T-helper 1 cell treated with Interleukin-12 subunit alpha and Interleukin-12 subunit beta and Interleukin-4 antibody, amounts not matched to agents 30 μg/mL and 1 μg/mL, for 36 hours (primary cell): Measurements from ENCODE around the gene ACTN2.
A peak's percentile ranks its signal among the peaks of the same experiment; 100 is the strongest.
"Not testable (repeated sequence)": the region's sequence is repeated elsewhere in the genome, so short reads cannot be mapped to it uniquely, and the experiment has no call there.

ENCODE experiments used
- H3K27ac Mint-ChIP-seq: one replicate; pipeline ENCODE4 v1.8.0; 2021; ENCODE audit warnings: mild to moderate bottlenecking, mixed read lengths
- H3K27me3 Mint-ChIP-seq: one replicate; pipeline ENCODE4 v1.8.0; 2021; ENCODE audit warnings: low read depth, mixed read lengths
- H3K36me3 Mint-ChIP-seq: one replicate; pipeline ENCODE4 v1.8.0; 2021; ENCODE audit warnings: low read depth, mixed read lengths
- H3K4me1 Mint-ChIP-seq: one replicate; pipeline ENCODE4 v1.8.0; 2021; ENCODE audit warnings: low read depth, mixed read lengths
- H3K4me3 Mint-ChIP-seq: one replicate; pipeline ENCODE4 v1.8.0; 2021; ENCODE audit warnings: mild to moderate bottlenecking, moderate library complexity, mixed read lengths
- H3K9me3 Mint-ChIP-seq: one replicate; pipeline ENCODE4 v1.8.0; 2021; ENCODE audit warnings: mixed read lengths

Gene ACTN2

GRCh38 chr1:236685917-236686814, at the start of gene ACTN2:
Gene ACTN2 (plus strand): TSS chr1:236686499. CDS start chr1:236686674, 175 bp downstream.
- H3K27ac Mint-ChIP-seq, result peak within 1 kb of the TSS; percentile 42
- H3K9me3 Mint-ChIP-seq, result no peaks in the 10 kb centered on the region
- H3K36me3 Mint-ChIP-seq, result peaks cover 1% of the 10 kb centered on the region
- H3K4me3 Mint-ChIP-seq, result peak within 1 kb of the TSS; percentile 80
- peaks cover 9% of the 10 kb centered on the region for H3K4me1 Mint-ChIP-seq
- H3K27me3 Mint-ChIP-seq, result peaks cover 42% of the 10 kb centered on the region

GRCh38 chr1:236638945-236639344, 47.4 kb upstream of the ACTN2 start:
- no peaks in the 10 kb centered on the region for H3K4me1 Mint-ChIP-seq
- H3K9me3 Mint-ChIP-seq, result no peaks in the 10 kb centered on the region
- H3K4me3 Mint-ChIP-seq, result no peak overlapping the region
- H3K27ac Mint-ChIP-seq, result no peak overlapping the region
- no peaks in the 10 kb centered on the region for H3K27me3 Mint-ChIP-seq
- H3K36me3 Mint-ChIP-seq, result no peaks in the 10 kb centered on the region

GRCh38 chr1:236639686-236640085, 46.6 kb upstream of the ACTN2 start:
- Mint-ChIP-seq H3K27ac (no peak overlapping the region), H3K4me3 (no peak overlapping the region), H3K36me3 (no peaks in the 10 kb centered on the region), H3K27me3 (no peaks in the 10 kb centered on the region), H3K9me3 (no peaks in the 10 kb centered on the region), H3K4me1 (no peaks in the 10 kb centered on the region)

GRCh38 chr1:236642763-236643162, 43.5 kb upstream of the ACTN2 start:
- no peak overlapping the region for H3K27ac Mint-ChIP-seq
- H3K27me3 Mint-ChIP-seq, result no peaks in the 10 kb centered on the region
- no peak overlapping the region for H3K4me3 Mint-ChIP-seq
- no peaks in the 10 kb centered on the region for H3K9me3 Mint-ChIP-seq
- H3K4me1 Mint-ChIP-seq, result no peaks in the 10 kb centered on the region
- H3K36me3 Mint-ChIP-seq, result no peaks in the 10 kb centered on the region

- no peaks in the 10 kb centered on the region for H3K9me3 Mint-ChIP-seq
- no peaks in the 10 kb centered on the region for H3K36me3 Mint-ChIP-seq
- no peaks in the 10 kb centered on the region for H3K4me1 Mint-ChIP-seq
- peaks cover 4% of the 10 kb centered on the region for H3K27me3 Mint-ChIP-seq
- H3K27ac Mint-ChIP-seq, result no peak overlapping the region
- no peak overlapping the region for H3K4me3 Mint-ChIP-seq
Observed at GRCh38 chr1:236645016-236645680, 41.2 kb upstream of the ACTN2 start.

- H3K9me3 Mint-ChIP-seq, result no peaks in the 10 kb centered on the region
- no peak overlapping the region for H3K27ac Mint-ChIP-seq
- no peaks in the 10 kb centered on the region for H3K4me1 Mint-ChIP-seq
- no peak overlapping the region for H3K4me3 Mint-ChIP-seq
- peaks cover 4% of the 10 kb centered on the region for H3K27me3 Mint-ChIP-seq
- no peaks in the 10 kb centered on the region for H3K36me3 Mint-ChIP-seq
Observed at GRCh38 chr1:236654511-236654910, 31.8 kb upstream of the ACTN2 start.

- H3K4me3 Mint-ChIP-seq, result no peak overlapping the region
- H3K36me3 Mint-ChIP-seq, result no peaks in the 10 kb centered on the region
- no peak overlapping the region for H3K27ac Mint-ChIP-seq
Observed at GRCh38 chr1:236654957-236655356, 31.3 kb upstream of the ACTN2 start.

GRCh38 chr1:236657398-236657797, 28.9 kb upstream of the ACTN2 start:
- Mint-ChIP-seq H3K9me3 (no peaks in the 10 kb centered on the region), H3K27ac (no peak overlapping the region), H3K4me1 (no peaks in the 10 kb centered on the region), H3K36me3 (no peaks in the 10 kb centered on the region), H3K27me3 (peaks cover 4% of the 10 kb centered on the region), H3K4me3 (no peak overlapping the region)

More at GRCh38 chr1:236654957-236655356, 31.3 kb upstream of the ACTN2 start:
- no peaks in the 10 kb centered on the region for H3K9me3 Mint-ChIP-seq
- no peaks in the 10 kb centered on the region for H3K4me1 Mint-ChIP-seq
- peaks cover 4% of the 10 kb centered on the region for H3K27me3 Mint-ChIP-seq

- no peaks in the 10 kb centered on the region for H3K36me3 Mint-ChIP-seq
- peaks cover 6% of the 10 kb centered on the region for H3K4me1 Mint-ChIP-seq
- H3K27me3 Mint-ChIP-seq, result peaks cover under 1% of the 10 kb centered on the region
- H3K9me3 Mint-ChIP-seq, result no peaks in the 10 kb centered on the region
- no peak overlapping the region for H3K27ac Mint-ChIP-seq
- no peak overlapping the region for H3K4me3 Mint-ChIP-seq
Observed at GRCh38 chr1:236659792-236660587, 26.3 kb upstream of the ACTN2 start.

GRCh38 chr1:236663934-236664333, 22.4 kb upstream of the ACTN2 start:
- Mint-ChIP-seq H3K27ac (no peak overlapping the region), H3K4me1 (peaks cover 6% of the 10 kb centered on the region), H3K9me3 (no peaks in the 10 kb centered on the region), H3K27me3 (no peaks in the 10 kb centered on the region), H3K4me3 (no peak overlapping the region), H3K36me3 (no peaks in the 10 kb centered on the region)

GRCh38 chr1:236668909-236669308, 17.4 kb upstream of the ACTN2 start:
- not testable (repeated sequence) for H3K36me3 Mint-ChIP-seq, H3K9me3 Mint-ChIP-seq, H3K27ac Mint-ChIP-seq, H3K27me3 Mint-ChIP-seq, H3K4me3 Mint-ChIP-seq, H3K4me1 Mint-ChIP-seq

GRCh38 chr1:236670060-236670459, 16.2 kb upstream of the ACTN2 start:
- peaks cover 11% of the 10 kb centered on the region for H3K27me3 Mint-ChIP-seq

GRCh38 chr1:236673289-236673919, 12.9 kb upstream of the ACTN2 start:
- no peaks in the 10 kb centered on the region for H3K36me3 Mint-ChIP-seq
- H3K27ac Mint-ChIP-seq, result no peak overlapping the region
- H3K4me3 Mint-ChIP-seq, result no peak overlapping the region
- no peaks in the 10 kb centered on the region for H3K4me1 Mint-ChIP-seq
- H3K27me3 Mint-ChIP-seq, result peaks cover 16% of the 10 kb centered on the region
- no peaks in the 10 kb centered on the region for H3K9me3 Mint-ChIP-seq

More at GRCh38 chr1:236670060-236670459, 16.2 kb upstream of the ACTN2 start:
- H3K4me3 Mint-ChIP-seq, result no peak overlapping the region
- no peaks in the 10 kb centered on the region for H3K36me3 Mint-ChIP-seq
- H3K4me1 Mint-ChIP-seq, result no peaks in the 10 kb centered on the region
- H3K9me3 Mint-ChIP-seq, result no peaks in the 10 kb centered on the region
- no peak overlapping the region for H3K27ac Mint-ChIP-seq

GRCh38 chr1:236677641-236678235, 8.6 kb upstream of the ACTN2 start:
- Mint-ChIP-seq H3K27me3 (peaks cover 28% of the 10 kb centered on the region), H3K4me3 (no peak overlapping the region), H3K4me1 (no peaks in the 10 kb centered on the region), H3K27ac (no peak overlapping the region), H3K36me3 (no peaks in the 10 kb centered on the region), H3K9me3 (no peaks in the 10 kb centered on the region)
